CD4-positive, alpha-beta T cell (primary cell): ENCODE data around the gene SLC38A11. TPM values are rescaled to one million over a fixed set of nuclear protein-coding genes. Genes with fewer than 3 reads are reported as not detected.

Experiments used
- ATAC-seq: fragments of 200-7000 bp; cut with Tn5 transposase; one replicate; pipeline ENCODE4 v1.10.0; 2022; ENCODE audit warnings: mild to moderate bottlenecking; ENCODE audit not compliant: poor library complexity
- CTCF ChIA-PET: fragments of 350-600 bp; sonication (Branson Sonifier 250); formaldehyde crosslinking; loops from one replicate; lab custom pipeline; 2021; ENCODE audit warnings: antibody characterized with exemption, inconsistent platforms; lab: Charles Lee
- POLR2A ChIA-PET: fragments of 350-600 bp; sonication (Branson Sonifier 250); formaldehyde crosslinking; loops from one replicate; lab custom pipeline; 2021; ENCODE audit warnings: antibody characterized with exemption, inconsistent platforms; lab: Charles Lee
- DNase-seq, 14 experiments: peaks; one replicate each; pipeline ENCODE4 v3.0.0-alpha.2; 2013 to 2020; ENCODE audit warnings: mixed read lengths in 2 of 14
- H3K27ac ChIP-seq, 2 donors: one replicate each; pipeline versions ENCODE4 v1.5.1 to v1.7.0; 2013; ENCODE audit warnings: low read length in 2 of 2, low read depth in 1 of 2, mild to moderate bottlenecking in 1 of 2
- H3K27me3 ChIP-seq, 2 experiments: 1 replicate in 1 of 2; 2 replicates in 1 of 2; pipeline versions ENCODE4 v1.6.1 to v1.7.0; 2013; ENCODE audit warnings: low read length in 2 of 2, control low read depth in 1 of 2, mild to moderate bottlenecking in 1 of 2, moderate library complexity in 1 of 2; ENCODE audit not compliant: insufficient read depth in 2 of 2, control insufficient read depth in 1 of 2
- H3K36me3 ChIP-seq: one replicate; pipeline ENCODE4 v1.6.1; 2013; ENCODE audit warnings: low read length, control low read depth; ENCODE audit not compliant: insufficient read depth
- H3K4me1 ChIP-seq: one replicate; pipeline ENCODE4 v1.6.1; 2013; ENCODE audit warnings: low read length, control low read depth; ENCODE audit not compliant: insufficient read depth
- H3K4me3 ChIP-seq: one replicate; pipeline ENCODE4 v1.5.1; 2013; ENCODE audit warnings: mild to moderate bottlenecking, low read length, moderate library complexity
- H3K9me3 ChIP-seq, 2 experiments: 1 replicate in 1 of 2; 2 replicates in 1 of 2; pipeline versions ENCODE4 v1.6.1 to v1.7.0; 2013; ENCODE audit warnings: low read length in 2 of 2, mild to moderate bottlenecking in 2 of 2, control low read depth in 1 of 2, moderate library complexity in 1 of 2; ENCODE audit not compliant: control insufficient read depth in 1 of 2, insufficient read depth in 1 of 2
- H3K27ac Mint-ChIP-seq: one replicate; pipeline ENCODE4 v1.8.0; 2020; ENCODE audit warnings: mixed read lengths
- H3K27me3 Mint-ChIP-seq: one replicate; pipeline ENCODE4 v1.8.0; 2021; ENCODE audit warnings: mixed read lengths
- H3K36me3 Mint-ChIP-seq: one replicate; pipeline ENCODE4 v1.8.0; 2021; ENCODE audit warnings: low read depth, mixed read lengths
- H3K4me1 Mint-ChIP-seq: one replicate; pipeline ENCODE4 v1.8.0; 2021; ENCODE audit warnings: low read depth, mixed read lengths
- H3K4me3 Mint-ChIP-seq: one replicate; pipeline ENCODE4 v1.8.0; 2020; ENCODE audit warnings: mild to moderate bottlenecking, mixed read lengths
- H3K9me3 Mint-ChIP-seq: one replicate; pipeline ENCODE4 v1.8.0; 2020; ENCODE audit warnings: mixed read lengths
- CTCF ChIP-seq: fragments of 200-600 bp; IDR thresholded peaks from one replicate; pipeline ENCODE4 v1.8.0; 2022; ENCODE audit warnings: antibody characterized with exemption, mild to moderate bottlenecking
- intact Hi-C, 2 experiments: fragments of 100-400 bp; cut with DNase I in 1 of 2; cut with micrococcal nuclease in 1 of 2; formaldehyde crosslinking; loops; one replicate each; pipeline versions ENCODE4 v1.15.1 to v1.9.0; 2023 to 2025; cut with DNase I, micrococcal nuclease
- total RNA-seq, 174 experiments: library from RNA in 2 of 174; stranded (reverse) in 2 of 174; gene quantifications; one replicate each; pipeline ENCODE4 v1.2.3 and lab custom pipeline; 2021 to 2026

SLC38A11 gene
- total RNA-seq, 2 experiments from 2014 or later, result not detected

- POLR2A ChIA-PET, result no interaction called here
- H3K27ac Mint-ChIP-seq, result no peak overlapping the region
- Histone ChIP-seq H3K27ac (no peak overlapping the region), H3K36me3 (no peaks in the 10 kb centered on the region), H3K4me1 (no peaks in the 10 kb centered on the region), H3K27me3 (no peaks in the 10 kb centered on the region), H3K9me3 (no peaks in the 10 kb centered on the region), H3K4me3 (no peak overlapping the region)
- no peak for TF ChIP-seq CTCF
- CTCF ChIA-PET, result no interaction called here
- H3K36me3 Mint-ChIP-seq, result no peaks in the 10 kb centered on the region
- intact Hi-C loops, result no loop called here
- no peaks in the 10 kb centered on the region for H3K27me3 Mint-ChIP-seq
- H3K4me1 Mint-ChIP-seq, result no peaks in the 10 kb centered on the region
- no peak for DNase-seq
- H3K4me3 Mint-ChIP-seq, result no peak overlapping the region
- H3K9me3 Mint-ChIP-seq, result peaks cover 3% of the 10 kb centered on the region
- no peak for ATAC-seq
These were observed 79.8 kb downstream of the SLC38A11 start for GRCh38 chr2:164875334-164876205.

- H3K4me3 ChIP-seq, result no peak overlapping the region
- no peaks in the 10 kb centered on the region for H3K4me1 ChIP-seq
- H3K27ac ChIP-seq, result no peak overlapping the region
- ATAC-seq (no peak), DNase-seq (no peak)
- no peak overlapping the region for H3K4me3 Mint-ChIP-seq
- no peaks in the 10 kb centered on the region for H3K36me3 ChIP-seq
- H3K9me3 ChIP-seq, result no peaks in the 10 kb centered on the region
- no peaks in the 10 kb centered on the region for H3K36me3 Mint-ChIP-seq
- no peaks in the 10 kb centered on the region for H3K27me3 Mint-ChIP-seq
- peaks cover 3% of the 10 kb centered on the region for H3K9me3 Mint-ChIP-seq
- H3K27ac Mint-ChIP-seq, result no peak overlapping the region
- no peaks in the 10 kb centered on the region for H3K27me3 ChIP-seq
- ChIA-PET CTCF (no interaction called here), POLR2A (no interaction called here)
- TF ChIP-seq CTCF, result no peak
- intact Hi-C loops, result no loop called here
- H3K4me1 Mint-ChIP-seq, result no peaks in the 10 kb centered on the region
These were observed 82.0 kb downstream of the SLC38A11 start for GRCh38 chr2:164873210-164873908.

- Histone ChIP-seq H3K4me1 (no peaks in the 10 kb centered on the region), H3K9me3 (no peaks in the 10 kb centered on the region), H3K27ac (no peak overlapping the region), H3K36me3 (no peaks in the 10 kb centered on the region), H3K4me3 (no peak overlapping the region), H3K27me3 (no peaks in the 10 kb centered on the region)
- POLR2A ChIA-PET, result no interaction called here
- Mint-ChIP-seq H3K4me1 (no peaks in the 10 kb centered on the region), H3K27me3 (no peaks in the 10 kb centered on the region), H3K9me3 (peaks cover 3% of the 10 kb centered on the region), H3K36me3 (no peaks in the 10 kb centered on the region), H3K4me3 (no peak overlapping the region), H3K27ac (no peak overlapping the region)
- no peak for TF ChIP-seq CTCF
- DNase-seq (no peak), ATAC-seq (no peak)
- CTCF ChIA-PET, result no interaction called here
- intact Hi-C loops, result no loop called here
These were observed 83.9 kb downstream of the SLC38A11 start for GRCh38 chr2:164871404-164871803.
